HG03066 (cell line): ENCODE data around the gene DRG2.

Source experiments
- ATAC-seq: cut with Tn5 transposase; IDR thresholded peaks from one replicate; pipeline ENCODE4 v1.9.1; 2021; ENCODE audit warnings: low read depth; ENCODE audit not compliant: unreplicated experiment

The DRG2 gene

GRCh38 chr17:18087610-18088491, at the start of gene DRG2:
Gene DRG2, plus strand, starts transcription at chr17:18087948. Its CDS starts 76 bp downstream, at chr17:18088024.
- ATAC-seq: peak; percentile 73

- no peak for ATAC-seq
These were observed 49.4 kb upstream of the DRG2 start for GRCh38 chr17:18038149-18038850.

GRCh38 chr17:18038861-18039534, 48.8 kb upstream of the DRG2 start, which contains the start of the genes ATPAF2 and GID4:
Gene ATPAF2, minus strand, starts transcription at chr17:18039168. Its CDS starts 155 bp downstream, at chr17:18039013.
Gene GID4, plus strand, starts transcription at chr17:18039408. Its CDS starts 57 bp downstream, at chr17:18039465.
- peak; percentile 89 for ATAC-seq

- peak; percentile 20 for ATAC-seq
These were observed 48.0 kb upstream of the DRG2 start for GRCh38 chr17:18039535-18040260.

DNA sequence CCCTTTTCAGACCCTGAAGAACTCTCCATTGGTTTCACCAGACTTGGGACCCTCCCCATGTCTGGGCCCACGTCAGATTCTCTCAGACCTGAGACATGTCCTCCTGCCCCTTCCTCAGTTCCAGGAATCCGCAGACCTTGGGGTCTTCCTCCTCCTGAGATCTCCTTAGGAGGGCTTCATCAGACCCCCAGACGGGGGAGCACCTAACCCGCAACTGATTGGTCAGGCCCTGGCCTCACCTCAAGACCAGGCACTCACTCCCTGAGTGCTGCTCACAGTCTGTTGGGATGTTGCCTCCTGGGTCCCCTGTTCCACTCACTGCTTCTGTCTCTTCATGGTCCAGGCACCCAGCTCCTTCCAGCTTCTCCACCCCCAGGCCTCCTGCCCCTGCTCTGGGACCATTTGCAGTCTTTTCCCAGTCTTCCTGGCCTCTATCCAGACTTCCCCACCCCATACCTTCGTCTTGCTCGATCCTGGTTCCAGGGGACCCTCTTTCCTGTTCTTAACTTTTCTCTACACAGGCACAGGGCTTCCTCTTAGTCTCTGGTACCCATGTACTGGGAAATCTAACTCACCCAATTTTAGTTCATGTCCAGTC, 47.4 kb upstream of the DRG2 start:
- ATAC-seq: no peak

DNA sequence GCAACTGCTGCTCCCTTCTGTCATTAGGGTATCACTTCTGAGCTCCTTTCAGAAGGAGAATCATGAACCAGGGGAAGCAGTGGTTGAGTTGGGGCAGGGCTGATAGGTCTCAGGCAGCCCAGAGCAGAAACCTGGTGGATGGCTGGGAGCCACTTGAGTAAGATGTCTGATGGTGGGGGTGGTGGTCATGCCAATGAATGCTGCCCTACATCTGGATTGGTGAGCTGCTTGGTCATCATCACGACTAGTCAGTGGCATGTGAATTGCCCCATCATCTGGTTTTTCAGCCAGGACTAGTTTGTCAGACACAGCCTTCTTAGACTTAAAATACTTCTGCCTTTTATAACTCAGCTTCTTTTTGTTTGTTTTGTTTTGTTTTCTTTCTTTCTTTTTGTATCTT, 46.0 kb upstream of the DRG2 start:
- no peak for ATAC-seq

GRCh38 chr17:18042983-18043382, 44.8 kb upstream of the DRG2 start:
- no peak for ATAC-seq

DNA sequence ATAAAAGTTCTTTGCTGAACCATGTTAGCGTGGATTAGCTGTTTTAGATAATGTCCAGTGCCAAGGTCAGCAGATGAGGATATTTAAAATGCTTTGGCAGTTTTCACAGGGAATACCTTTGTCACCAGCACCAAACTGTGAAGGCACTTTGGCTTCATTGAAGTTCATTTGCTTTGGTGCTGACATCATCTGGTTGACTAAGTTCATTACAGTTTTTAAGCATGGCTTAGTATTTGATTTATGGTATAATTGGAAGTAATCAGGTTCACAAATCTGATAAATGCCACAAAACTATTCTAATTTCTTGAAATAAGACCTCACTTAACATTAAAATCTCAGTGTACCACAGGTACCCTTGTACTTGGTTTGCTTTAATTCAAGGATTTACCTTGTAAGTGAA, 44.3 kb upstream of the DRG2 start:
- no peak for ATAC-seq

DNA sequence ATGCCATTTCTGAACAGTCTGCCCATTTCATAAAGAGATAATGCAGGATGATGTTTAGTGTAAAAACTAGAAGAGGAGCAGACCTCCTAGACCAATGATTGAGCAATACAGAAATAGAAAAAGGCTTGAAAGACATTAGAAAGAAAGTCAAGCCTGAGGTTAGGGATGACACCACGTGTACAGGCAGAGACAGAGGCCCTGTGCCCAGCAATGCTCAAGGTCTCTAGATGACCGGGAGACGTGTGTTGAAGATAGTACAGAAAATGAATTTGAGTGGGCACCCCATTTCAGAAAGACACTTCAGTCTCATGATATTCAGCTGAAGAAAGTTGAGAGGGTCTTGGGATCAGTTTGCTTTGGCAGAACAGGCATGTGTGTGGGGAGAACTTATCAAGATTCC, 43.1 kb upstream of the DRG2 start:
- ATAC-seq: no peak

DNA sequence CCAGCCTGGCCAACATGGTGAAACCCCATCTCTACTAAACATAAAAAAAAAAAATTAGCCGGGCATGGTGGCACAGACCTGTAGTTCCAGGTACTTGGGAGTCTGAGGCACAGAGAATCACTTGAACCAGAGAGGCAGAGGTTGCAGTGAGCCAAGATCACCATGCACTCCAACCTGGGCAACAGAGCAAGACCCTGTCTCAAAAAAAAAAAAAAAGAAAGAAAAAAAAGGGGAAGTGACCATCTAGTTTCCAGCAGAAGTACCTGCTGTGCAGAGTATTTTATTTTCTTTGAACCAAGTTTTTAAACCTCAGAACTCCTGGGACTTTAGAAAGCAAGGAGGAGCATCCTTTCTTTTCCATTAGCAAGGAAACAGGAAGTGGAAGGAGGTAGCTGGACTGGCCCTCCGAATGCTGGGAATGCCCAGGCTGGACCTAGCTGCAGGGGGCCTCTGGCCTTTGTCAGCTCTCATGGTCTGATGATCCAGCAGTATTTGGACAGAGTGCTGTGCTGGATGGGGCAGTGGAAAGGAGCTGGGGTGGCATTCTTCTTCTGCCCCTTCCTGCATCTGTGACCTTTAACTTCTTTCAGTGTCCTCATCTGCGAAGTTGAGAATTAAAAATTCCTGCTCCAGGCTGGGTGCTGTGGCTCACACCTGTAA, 41.9 kb upstream of the DRG2 start:
- no peak for ATAC-seq

DNA sequence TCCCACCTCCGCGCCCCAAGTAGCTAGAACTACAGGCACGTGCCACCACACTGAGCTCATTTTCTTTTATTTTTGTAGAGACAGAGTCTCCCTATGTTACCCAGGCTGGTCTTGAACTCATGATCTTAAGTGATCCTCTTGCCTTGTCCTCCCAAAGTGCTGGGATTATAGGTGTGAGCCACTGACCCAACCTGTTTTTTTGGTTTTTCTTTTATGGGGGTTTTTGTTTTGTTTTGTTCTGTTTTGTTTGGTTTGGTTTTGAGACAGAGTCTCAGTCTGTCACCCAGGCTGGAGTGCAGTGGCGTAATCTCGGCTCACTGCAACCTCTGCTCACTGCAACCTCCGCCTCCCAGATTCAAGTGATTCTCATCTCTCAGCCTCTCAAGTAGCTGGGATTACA, 32.2 kb upstream of the DRG2 start:
- no peak for ATAC-seq

- ATAC-seq: no peak
These were observed 31.5 kb upstream of the DRG2 start for GRCh38 chr17:18056214-18056613.

DNA sequence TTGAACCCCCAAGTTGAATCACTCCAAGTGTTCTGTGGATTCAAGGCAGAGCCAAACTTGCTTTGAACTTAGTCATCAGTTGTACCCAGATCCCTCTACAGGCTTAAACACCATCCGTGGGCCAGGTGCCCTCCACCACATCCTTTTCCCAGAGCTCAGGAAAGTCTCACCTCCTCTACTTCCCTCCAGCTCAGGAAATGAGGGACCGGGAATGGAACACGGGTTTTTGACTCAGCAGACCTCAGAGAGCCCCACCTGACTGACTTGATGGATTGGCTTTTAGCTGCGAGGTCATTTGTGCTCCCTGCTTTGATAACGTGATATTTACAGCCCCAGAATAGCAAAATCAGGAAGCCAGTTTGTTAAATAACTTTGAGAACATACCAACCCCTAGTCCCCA, 28.5 kb upstream of the DRG2 start:
- ATAC-seq: no peak

DNA sequence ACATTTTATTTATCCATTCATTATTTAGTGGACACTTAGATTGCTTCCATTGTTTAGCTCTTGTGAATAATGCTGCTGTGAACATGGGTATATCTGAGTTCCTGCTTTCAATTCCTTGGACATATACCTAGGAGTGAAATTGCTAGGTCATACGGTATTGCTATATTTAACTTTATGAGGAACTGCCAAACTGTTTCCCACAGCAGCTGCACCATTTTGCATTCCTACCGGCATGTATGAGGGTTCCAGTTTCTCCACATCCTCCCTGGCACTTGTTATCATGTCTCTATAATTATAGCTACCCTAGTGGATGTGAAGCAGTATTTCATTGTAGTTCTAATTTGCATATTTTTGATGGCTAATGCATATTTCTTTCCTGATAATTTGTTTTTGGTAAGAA, 23.7 kb upstream of the DRG2 start:
- ATAC-seq: no peak

DNA sequence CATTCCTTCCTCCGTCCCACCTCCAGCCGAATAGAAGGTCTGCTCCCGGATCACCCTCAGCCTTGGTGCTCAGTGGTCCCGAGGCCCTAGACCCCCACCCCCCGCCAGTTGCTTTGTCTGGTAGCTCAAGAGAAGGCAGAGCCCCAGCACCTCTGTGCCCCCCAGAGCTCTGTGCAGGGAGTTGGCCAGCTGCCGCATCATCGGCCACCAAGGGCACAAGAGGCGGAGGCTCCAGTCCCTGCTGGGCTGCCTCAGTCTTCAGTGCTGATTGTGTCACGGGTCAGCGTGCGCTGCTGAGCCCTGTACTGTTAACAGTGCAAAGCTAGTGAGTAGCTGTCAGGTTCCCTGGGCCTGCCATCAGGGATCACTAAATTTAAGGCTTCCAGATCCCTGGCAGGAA, 22.2 kb upstream of the DRG2 start:
- no peak for ATAC-seq

- ATAC-seq: no peak
These were observed 20.9 kb upstream of the DRG2 start for GRCh38 chr17:18066866-18067265.

GRCh38 chr17:18069101-18069500, 18.6 kb upstream of the DRG2 start:
- no peak for ATAC-seq

DNA sequence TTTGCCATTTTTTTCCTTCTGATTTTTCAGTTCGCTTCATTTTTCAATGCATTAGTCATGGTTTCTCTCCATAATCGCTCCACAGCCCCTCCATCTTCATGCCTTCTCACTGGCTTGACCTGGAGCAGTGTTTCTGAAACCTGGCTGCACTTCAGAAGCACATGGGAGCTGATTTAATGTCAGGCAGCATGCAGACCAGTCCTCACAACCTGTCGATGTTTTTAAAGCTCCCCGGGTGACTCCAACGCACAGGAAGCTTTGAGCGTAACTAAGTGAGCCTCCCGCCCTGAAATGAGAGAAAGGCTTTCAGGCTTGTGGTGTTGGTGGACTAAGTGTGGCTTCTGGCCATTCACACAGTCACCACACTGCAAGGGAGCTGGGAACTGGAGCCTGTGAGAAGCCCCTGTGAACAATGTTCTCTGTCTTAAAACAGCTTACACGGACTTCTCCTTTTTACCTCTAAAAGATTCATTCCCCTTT, 16.8 kb upstream of the DRG2 start:
- no peak for ATAC-seq

- no peak for ATAC-seq
These were observed 16.0 kb upstream of the DRG2 start for GRCh38 chr17:18071751-18072150.
